ENCODE data around the gene DNM3.

DNM3 gene

DNA sequence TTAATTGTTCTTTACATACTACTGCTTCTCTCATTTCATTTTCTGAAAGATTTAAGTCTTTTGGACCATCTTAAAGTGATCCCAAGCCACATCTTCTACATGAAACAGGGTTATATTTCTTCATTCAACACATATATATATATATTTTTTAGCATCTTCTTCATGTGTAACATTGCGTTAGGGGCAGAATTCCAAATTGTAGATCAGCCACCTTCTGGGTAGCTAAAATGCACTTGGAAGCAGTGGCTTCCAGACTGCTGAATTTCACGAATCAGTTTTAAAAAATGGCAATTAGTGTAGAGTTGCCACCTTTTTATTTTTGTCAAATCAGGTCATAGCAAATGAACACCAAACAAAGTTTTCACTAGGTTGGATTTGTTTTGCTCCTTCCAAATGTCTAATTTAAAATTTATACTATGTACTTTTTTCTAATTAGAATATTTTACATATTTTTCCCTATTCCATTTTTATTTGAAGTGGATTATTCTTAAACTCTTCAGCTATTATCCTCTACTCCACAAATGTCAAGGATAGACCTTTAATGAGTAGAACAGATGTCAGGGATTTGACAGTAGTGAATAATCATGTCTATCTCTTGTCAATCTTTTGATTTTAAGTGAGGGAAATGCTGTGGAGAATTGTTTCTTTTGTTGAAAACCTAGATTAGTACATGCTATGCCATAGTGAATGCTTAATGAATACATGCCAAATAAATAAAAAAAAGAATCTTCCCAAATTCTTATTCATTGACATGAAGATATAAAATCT lies 55.8 kb downstream of the DNM3 start:
- TF ChIP-seq EGR1 (IDR thresholded peaks at IDR 0.05) (no peak), TAF1 (IDR thresholded peaks at IDR 0.05; ENCODE audit: low read depth) (no peak)

DNA sequence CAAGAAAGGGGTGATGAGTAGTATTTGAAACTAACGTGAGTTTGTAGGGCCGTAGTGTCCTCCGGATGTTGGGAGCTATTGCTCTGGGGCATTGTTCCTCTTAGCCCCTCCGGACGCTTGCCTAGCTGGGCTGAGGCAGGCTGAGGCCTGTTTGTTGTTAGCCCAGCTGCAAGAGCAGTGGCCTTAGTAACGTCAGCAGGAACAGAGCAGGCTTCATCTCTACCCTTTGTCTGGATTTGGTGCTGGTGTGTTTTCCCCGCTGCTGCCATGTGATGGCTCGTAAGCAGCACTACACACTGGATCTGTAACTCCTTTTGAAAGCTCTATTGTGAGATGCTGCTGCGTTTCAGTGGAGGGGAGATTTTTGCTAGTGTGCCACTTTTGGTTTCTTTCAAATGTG lies 57.6 kb downstream of the DNM3 start:
- TF ChIP-seq TEAD4 (IDR thresholded peaks at IDR 0.05) (no peak), EGR1 (IDR thresholded peaks at IDR 0.05) (no peak), TCF12 (IDR thresholded peaks at IDR 0.05; ENCODE audit: low read depth) (no peak), YY1 (IDR thresholded peaks at IDR 0.05; ENCODE audit: low read depth) (no peak), CREB1 (IDR thresholded peaks at IDR 0.05; ENCODE audit: low read depth) (no peak), ZBTB7A (IDR thresholded peaks at IDR 0.05; ENCODE audit: low read depth) (no peak), FOXM1 (IDR thresholded peaks at IDR 0.05; ENCODE audit: borderline replicate concordance, low read depth) (no peak), EP300 (IDR thresholded peaks at IDR 0.05; ENCODE audit: borderline replicate concordance) (no peak), TAF1 (IDR thresholded peaks at IDR 0.05; ENCODE audit: low read depth) (no peak), CEBPB (IDR thresholded peaks at IDR 0.05) (no peak), NFIC (IDR thresholded peaks at IDR 0.05) (no peak), RAD21 (IDR thresholded peaks at IDR 0.05; ENCODE audit: low read depth) (no peak)
- TF ChIP-seq, protein P1, sequence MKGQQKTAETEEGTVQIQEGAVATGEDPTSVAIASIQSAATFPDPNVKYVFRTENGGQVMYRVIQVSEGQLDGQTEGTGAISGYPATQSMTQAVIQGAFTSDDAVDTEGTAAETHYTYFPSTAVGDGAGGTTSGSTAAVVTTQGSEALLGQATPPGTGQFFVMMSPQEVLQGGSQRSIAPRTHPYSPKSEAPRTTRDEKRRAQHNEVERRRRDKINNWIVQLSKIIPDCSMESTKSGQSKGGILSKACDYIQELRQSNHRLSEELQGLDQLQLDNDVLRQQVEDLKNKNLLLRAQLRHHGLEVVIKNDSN (IDR thresholded peaks at IDR 0.05), result no peak
- TF ChIP-seq, protein P2, sequence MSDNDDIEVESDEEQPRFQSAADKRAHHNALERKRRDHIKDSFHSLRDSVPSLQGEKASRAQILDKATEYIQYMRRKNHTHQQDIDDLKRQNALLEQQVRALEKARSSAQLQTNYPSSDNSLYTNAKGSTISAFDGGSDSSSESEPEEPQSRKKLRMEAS (IDR thresholded peaks at IDR 0.05), result no peak
- TF ChIP-seq, protein P3, sequence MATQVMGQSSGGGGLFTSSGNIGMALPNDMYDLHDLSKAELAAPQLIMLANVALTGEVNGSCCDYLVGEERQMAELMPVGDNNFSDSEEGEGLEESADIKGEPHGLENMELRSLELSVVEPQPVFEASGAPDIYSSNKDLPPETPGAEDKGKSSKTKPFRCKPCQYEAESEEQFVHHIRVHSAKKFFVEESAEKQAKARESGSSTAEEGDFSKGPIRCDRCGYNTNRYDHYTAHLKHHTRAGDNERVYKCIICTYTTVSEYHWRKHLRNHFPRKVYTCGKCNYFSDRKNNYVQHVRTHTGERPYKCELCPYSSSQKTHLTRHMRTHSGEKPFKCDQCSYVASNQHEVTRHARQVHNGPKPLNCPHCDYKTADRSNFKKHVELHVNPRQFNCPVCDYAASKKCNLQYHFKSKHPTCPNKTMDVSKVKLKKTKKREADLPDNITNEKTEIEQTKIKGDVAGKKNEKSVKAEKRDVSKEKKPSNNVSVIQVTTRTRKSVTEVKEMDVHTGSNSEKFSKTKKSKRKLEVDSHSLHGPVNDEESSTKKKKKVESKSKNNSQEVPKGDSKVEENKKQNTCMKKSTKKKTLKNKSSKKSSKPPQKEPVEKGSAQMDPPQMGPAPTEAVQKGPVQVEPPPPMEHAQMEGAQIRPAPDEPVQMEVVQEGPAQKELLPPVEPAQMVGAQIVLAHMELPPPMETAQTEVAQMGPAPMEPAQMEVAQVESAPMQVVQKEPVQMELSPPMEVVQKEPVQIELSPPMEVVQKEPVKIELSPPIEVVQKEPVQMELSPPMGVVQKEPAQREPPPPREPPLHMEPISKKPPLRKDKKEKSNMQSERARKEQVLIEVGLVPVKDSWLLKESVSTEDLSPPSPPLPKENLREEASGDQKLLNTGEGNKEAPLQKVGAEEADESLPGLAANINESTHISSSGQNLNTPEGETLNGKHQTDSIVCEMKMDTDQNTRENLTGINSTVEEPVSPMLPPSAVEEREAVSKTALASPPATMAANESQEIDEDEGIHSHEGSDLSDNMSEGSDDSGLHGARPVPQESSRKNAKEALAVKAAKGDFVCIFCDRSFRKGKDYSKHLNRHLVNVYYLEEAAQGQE (IDR thresholded peaks at IDR 0.05; ENCODE audit: low read depth), result no peak

DNA sequence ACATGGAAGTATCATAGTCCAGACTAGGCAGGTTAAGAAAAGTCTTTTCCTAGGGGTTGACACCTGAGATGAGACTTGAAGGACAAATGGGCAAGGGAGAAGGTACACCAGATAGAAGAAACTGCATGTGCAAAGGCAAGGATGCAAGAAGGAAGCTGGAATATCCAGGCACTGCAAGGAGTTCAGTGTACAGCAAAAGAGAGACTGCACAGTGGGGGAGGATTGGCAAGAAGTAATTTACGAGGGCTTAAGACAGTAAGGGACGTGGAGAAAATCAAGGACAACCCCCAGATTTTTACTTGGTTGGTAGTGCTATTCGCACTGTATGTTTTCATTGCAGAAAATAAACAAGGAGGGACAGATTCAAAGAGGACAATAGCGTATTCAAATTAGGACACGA lies 58.5 kb downstream of the DNM3 start:
- TF ChIP-seq TAF1 (IDR thresholded peaks at IDR 0.05; ENCODE audit: low read depth), result no peak
- no peak for TF ChIP-seq TEAD4 (IDR thresholded peaks at IDR 0.05)
- no peak for TF ChIP-seq ZBTB7A (IDR thresholded peaks at IDR 0.05; ENCODE audit: low read depth)
- no peak for TF ChIP-seq RAD21 (IDR thresholded peaks at IDR 0.05; ENCODE audit: low read depth)
- no peak for TF ChIP-seq NFIC (IDR thresholded peaks at IDR 0.05)
- TF ChIP-seq EP300 (IDR thresholded peaks at IDR 0.05; ENCODE audit: borderline replicate concordance), result no peak
- TF ChIP-seq EGR1 (IDR thresholded peaks at IDR 0.05), result no peak
- TF ChIP-seq YY1 (IDR thresholded peaks at IDR 0.05; ENCODE audit: low read depth), result no peak

DNA sequence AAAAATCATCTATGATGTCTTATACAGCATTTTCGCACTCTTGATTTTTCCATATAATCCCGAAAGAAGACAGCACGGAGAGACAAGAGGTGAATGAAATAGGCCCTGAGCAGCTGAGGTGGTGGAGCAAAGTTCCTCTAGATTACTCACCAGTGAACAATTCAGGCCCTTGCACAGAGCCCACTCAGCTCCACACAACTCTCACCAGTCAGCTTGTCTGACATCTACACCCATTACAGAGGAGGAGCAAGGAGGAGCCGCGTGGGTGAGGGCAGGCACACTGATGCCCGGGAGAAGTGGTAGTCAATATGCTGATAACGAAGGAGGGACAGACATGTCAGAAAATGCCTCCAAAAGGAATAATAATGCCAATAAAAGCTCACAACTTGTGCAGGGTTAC lies 59.9 kb downstream of the DNM3 start:
- TF ChIP-seq TEAD4 (IDR thresholded peaks at IDR 0.05) (no peak), CEBPB (IDR thresholded peaks at IDR 0.05) (no peak), TAF1 (IDR thresholded peaks at IDR 0.05; ENCODE audit: low read depth) (no peak), RAD21 (IDR thresholded peaks at IDR 0.05; ENCODE audit: low read depth) (no peak), EP300 (IDR thresholded peaks at IDR 0.05; ENCODE audit: borderline replicate concordance) (no peak), CREB1 (IDR thresholded peaks at IDR 0.05; ENCODE audit: low read depth) (no peak)
- TF ChIP-seq, protein P3 (IDR thresholded peaks at IDR 0.05; ENCODE audit: low read depth), result no peak

DNA sequence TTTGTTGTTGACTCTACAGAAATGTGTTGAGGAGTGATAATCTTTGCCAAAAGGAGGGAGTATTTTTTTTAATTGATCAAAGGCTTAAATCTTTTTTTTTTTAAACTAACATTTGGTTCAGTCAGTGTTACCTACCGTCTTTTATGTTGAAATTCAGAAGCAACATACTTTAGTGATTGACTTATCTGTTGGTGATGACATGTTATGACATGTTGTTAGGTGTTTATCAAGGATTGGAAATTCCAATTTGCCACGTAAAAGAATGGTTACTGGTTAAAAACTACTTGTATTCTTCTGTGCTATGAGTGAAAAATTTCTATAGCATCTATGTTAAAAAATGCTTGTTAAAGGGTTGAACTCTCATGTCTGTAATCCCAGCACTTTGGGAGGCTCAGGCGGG lies 61.2 kb downstream of the DNM3 start:
- TF ChIP-seq TCF12 (IDR thresholded peaks at IDR 0.05; ENCODE audit: low read depth) (no peak), EP300 (IDR thresholded peaks at IDR 0.05; ENCODE audit: borderline replicate concordance) (no peak), NFIC (IDR thresholded peaks at IDR 0.05) (no peak), YY1 (IDR thresholded peaks at IDR 0.05; ENCODE audit: low read depth) (no peak), EGR1 (IDR thresholded peaks at IDR 0.05) (no peak), ZBTB7A (IDR thresholded peaks at IDR 0.05; ENCODE audit: low read depth) (no peak), TAF1 (IDR thresholded peaks at IDR 0.05; ENCODE audit: low read depth) (no peak), TEAD4 (IDR thresholded peaks at IDR 0.05) (no peak), RAD21 (IDR thresholded peaks at IDR 0.05; ENCODE audit: low read depth) (no peak), FOXM1 (IDR thresholded peaks at IDR 0.05; ENCODE audit: borderline replicate concordance, low read depth) (no peak), CREB1 (IDR thresholded peaks at IDR 0.05; ENCODE audit: low read depth) (no peak), CEBPB (IDR thresholded peaks at IDR 0.05) (no peak)
- TF ChIP-seq, protein P3 (IDR thresholded peaks at IDR 0.05; ENCODE audit: low read depth), result no peak
- TF ChIP-seq, protein P2 (IDR thresholded peaks at IDR 0.05), result no peak
- TF ChIP-seq, protein P1 (IDR thresholded peaks at IDR 0.05), result no peak
